AG10803 (cell line): ENCODE data around the gene SKIC8.

Experiments used
- DNase-seq: peaks from one replicate; pipeline ENCODE4 v3.0.0; 2010; ENCODE audit warnings: low read depth
- H3K4me3 ChIP-seq: 2 replicates; pipeline ENCODE4 v1.5.1; 2011; ENCODE audit warnings: mild to moderate bottlenecking, low read length, control low read depth
- CTCF ChIP-seq: conservative IDR thresholded peaks from 2 replicates; pipeline ENCODE4 v1.5.1; 2011; ENCODE audit warnings: mild to moderate bottlenecking, low read length, control low read depth, inconsistent platforms

The SKIC8 gene

GRCh38 chr15:78237146-78237545, 62.3 kb downstream of the SKIC8 start:
- H3K4me3 ChIP-seq, result no peak overlapping the region
- DNase-seq, result no peak
- no peak for TF ChIP-seq CTCF

DNA sequence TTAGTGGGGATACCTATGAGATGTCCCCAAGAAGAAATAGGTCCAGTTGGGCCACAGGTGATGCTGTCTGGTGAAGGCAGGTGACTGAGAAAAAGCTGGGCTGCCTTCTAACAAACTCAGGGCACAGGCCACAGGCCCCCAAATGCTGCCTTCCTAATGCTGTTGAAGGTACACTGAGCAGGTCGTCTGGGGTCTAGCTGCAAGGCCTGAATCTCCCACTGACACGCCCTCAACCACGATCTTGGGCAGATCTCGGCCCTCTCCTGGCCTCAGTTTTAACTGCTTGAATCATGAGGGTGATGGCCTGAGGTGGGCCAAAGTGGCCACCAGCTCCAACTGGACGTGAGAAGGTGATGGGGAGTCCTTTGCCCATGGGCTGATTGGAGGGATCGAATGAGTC, 62.9 kb downstream of the SKIC8 start:
- DNase-seq, result no peak
- TF ChIP-seq CTCF, result no peak
- H3K4me3 ChIP-seq, result no peak overlapping the region

- TF ChIP-seq CTCF, result no peak
- no peak for DNase-seq
- no peak within 1 kb of the TSS for H3K4me3 ChIP-seq
These were observed 64.8 kb downstream of the SKIC8 start, which contains the start of gene ACSBG1 for GRCh38 chr15:78234515-78235040. Gene ACSBG1, minus strand, starts transcription at chr15:78234565. Its CDS starts 64 bp downstream, at chr15:78234501.

- no peak for TF ChIP-seq CTCF
- DNase-seq, result no peak
- no peak overlapping the region for H3K4me3 ChIP-seq
These were observed 65.9 kb downstream of the SKIC8 start for GRCh38 chr15:78233496-78233895.
